Measurements from ENCODE around the gene GABRQ.
"Not testable (repeated sequence)": the region's sequence is repeated elsewhere in the genome, so short reads cannot be mapped to it uniquely, and the experiment has no call there.

The GABRQ gene

DNA sequence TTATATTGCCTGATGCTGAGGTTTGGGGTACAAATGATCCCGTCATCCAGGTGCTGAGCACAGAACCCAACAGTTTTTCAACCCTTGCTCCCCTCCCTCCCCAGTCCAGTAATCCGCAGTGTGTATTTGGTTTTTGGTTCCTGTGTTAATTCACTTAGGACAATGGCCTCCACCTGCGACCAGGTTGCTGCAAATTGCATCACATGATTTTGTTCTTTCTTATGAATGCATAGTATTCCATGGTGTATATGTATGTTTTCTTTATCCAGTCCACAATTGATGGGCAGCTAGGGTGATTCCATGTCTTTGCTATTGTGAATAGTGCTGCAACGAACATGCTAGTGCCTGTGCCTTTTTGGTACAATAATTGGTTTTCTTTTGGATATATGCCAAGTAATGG is 25.4 kb downstream of the GABRQ start:
- no peak for DNase-seq

DNA sequence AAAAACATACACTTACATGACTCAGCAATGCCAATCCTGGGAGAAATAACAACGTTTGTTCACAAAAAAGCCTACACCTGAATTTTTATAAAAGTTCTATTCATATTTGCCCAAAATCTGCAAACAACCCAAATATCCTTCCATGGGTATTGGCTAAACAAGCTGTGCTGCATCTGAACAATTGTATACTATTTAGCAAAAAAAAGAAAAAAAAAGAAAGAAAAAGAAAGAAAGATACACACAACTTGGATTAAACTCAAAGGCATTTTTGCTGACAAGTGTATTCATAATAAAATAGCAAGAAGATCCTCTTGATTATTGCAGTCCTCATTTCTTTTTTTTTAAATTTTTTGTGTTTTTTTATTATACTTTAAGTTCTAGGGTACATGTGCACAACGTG is 36.4 kb downstream of the GABRQ start:
- no peak for DNase-seq

- DNase-seq: not testable (repeated sequence)
Measured at GRCh38 chrX:152674652-152675051, 37.0 kb downstream of the GABRQ start.

DNA sequence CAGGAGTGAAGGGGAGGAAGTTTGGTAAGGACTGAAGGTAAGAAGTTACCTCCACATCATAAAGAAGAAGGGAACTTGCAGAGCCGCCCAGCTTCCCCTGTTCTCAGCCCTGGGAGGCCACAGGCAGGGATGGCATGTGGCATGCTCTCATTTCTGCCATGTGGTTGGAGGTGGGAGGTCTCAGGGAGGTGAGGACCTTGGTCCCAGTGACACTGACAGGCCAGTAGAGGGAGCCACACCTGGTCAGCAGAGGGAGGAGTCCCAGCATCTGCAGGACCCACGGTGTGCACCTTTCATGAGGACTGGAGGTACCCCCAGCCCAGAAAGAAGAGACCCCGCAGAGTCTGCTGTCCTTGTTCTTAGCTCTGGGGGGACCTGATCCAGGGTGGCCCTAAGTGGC is 43.3 kb downstream of the GABRQ start:
- not testable (repeated sequence) for DNase-seq

- not testable (repeated sequence) for DNase-seq
Measured at GRCh38 chrX:152697952-152698931, 60.5 kb downstream of the GABRQ start, which contains the start of gene MAGEA3. Gene MAGEA3 (plus strand): TSS chrX:152698794. CDS start chrX:152700833, 2,039 bp downstream.

- DNase-seq: not testable (repeated sequence)
Measured at GRCh38 chrX:152700390-152700789, 62.7 kb downstream of the GABRQ start.

DNA sequence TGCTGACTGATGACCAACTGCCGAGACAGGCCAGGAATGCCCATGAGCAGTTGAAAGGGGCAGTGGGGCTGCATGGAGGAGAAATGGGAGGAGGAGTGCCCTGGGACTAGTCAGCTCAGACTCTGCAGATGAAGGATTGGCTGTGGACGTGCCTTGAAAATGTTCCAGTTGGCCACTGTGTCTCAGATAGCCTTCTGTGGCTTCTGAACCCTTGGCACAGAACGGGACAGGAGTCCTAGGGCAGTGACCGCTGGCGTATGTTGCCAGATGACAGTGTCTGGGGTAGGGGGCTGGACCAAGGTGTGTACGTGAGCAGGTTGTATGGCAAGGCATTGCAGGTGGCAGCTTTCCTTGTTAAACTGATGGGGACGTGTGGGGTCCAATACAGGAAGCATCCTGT is 68.8 kb downstream of the GABRQ start:
- DNase-seq: not testable (repeated sequence)
